ENCODE results near the gene CDH8. TPM values are rescaled to one million over a fixed set of nuclear protein-coding genes. Genes with fewer than 3 reads are reported as not detected.

Gene CDH8
- total RNA-seq, 1 donor from 2014 or later: 8.0 TPM

DNA sequence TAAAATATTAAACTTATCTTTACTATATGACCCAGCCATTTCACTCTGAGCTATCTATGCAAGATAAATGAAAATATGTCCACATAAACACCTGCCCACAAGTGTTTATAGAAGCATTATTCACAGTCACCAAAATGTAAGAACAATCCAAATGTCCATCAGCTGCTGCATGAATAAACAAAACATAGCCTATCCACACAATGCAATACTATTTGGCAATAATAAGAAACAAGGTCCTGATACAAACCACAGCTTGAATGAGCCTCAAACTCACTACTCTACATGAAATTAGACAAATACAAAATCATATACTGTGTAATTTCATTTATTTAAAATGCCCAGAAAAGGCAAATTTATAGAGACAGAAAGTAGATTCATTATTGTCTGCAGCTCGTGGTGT lies 355.1 kb downstream of the CDH8 start:
- Mint-ChIP-seq H3K27ac (no peak overlapping the region), H3K4me3 (no peak overlapping the region), H3K27me3 (no peaks in the 10 kb centered on the region), H3K9me3 (no peaks in the 10 kb centered on the region), H3K36me3 (no peaks in the 10 kb centered on the region), H3K4me1 (ENCODE audit: unreplicated experiment) (peaks cover 7% of the 10 kb centered on the region)
- TF ChIP-seq, protein P1, sequence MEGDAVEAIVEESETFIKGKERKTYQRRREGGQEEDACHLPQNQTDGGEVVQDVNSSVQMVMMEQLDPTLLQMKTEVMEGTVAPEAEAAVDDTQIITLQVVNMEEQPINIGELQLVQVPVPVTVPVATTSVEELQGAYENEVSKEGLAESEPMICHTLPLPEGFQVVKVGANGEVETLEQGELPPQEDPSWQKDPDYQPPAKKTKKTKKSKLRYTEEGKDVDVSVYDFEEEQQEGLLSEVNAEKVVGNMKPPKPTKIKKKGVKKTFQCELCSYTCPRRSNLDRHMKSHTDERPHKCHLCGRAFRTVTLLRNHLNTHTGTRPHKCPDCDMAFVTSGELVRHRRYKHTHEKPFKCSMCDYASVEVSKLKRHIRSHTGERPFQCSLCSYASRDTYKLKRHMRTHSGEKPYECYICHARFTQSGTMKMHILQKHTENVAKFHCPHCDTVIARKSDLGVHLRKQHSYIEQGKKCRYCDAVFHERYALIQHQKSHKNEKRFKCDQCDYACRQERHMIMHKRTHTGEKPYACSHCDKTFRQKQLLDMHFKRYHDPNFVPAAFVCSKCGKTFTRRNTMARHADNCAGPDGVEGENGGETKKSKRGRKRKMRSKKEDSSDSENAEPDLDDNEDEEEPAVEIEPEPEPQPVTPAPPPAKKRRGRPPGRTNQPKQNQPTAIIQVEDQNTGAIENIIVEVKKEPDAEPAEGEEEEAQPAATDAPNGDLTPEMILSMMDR (conservative IDR thresholded peaks at IDR 0.05): no peak
- DNase-seq (ENCODE audit: extremely low spot score, unreplicated experiment): no peak

DNA sequence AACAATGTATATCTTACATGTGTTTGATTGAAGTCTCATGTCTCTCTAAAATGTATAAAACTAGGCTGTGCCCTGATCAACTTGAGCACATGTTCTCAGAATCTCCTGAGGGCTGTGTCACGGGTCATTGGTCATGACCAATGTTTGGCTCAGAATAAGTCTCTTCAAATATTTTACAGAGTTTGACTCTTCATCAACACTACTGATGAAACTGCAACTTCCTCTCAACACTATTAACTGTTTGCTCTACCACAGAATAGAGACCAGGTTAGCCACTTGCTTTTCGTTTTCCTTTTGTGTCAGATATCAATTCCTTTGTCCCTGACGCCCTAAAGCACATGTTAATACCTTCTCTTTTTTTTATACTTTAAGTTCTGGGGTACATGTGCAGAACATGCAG lies 358.1 kb downstream of the CDH8 start:
- Mint-ChIP-seq H3K4me3 (no peak overlapping the region), H3K27me3 (no peaks in the 10 kb centered on the region), H3K4me1 (ENCODE audit: unreplicated experiment) (no peaks in the 10 kb centered on the region), H3K36me3 (no peaks in the 10 kb centered on the region), H3K27ac (no peak overlapping the region), H3K9me3 (no peaks in the 10 kb centered on the region)
- no peak for DNase-seq (ENCODE audit: extremely low spot score, unreplicated experiment)
- TF ChIP-seq, protein P1 (conservative IDR thresholded peaks at IDR 0.05): no peak

DNA sequence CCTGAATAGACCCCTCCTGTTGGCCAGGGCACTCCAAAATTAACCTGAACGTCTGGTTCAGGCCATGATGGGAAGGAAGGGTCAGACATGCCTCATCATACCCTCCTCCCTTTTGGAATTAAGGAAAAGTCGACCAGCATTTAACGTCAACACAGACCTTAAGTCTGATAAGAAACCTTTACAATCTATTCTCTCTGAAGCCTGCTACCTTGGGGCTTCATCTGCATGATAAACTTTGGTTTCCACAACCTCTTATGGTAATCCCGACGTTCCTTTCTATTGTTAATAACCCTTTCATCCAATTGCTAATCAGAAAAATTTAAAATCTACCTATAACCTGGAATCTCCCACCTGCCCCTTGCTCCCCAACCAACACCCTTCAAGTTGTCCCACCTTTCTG lies 358.5 kb downstream of the CDH8 start:
- Mint-ChIP-seq H3K9me3 (no peaks in the 10 kb centered on the region), H3K27ac (no peak overlapping the region), H3K4me3 (no peak overlapping the region), H3K36me3 (no peaks in the 10 kb centered on the region), H3K4me1 (ENCODE audit: unreplicated experiment) (no peaks in the 10 kb centered on the region), H3K27me3 (no peaks in the 10 kb centered on the region)
- no peak for DNase-seq (ENCODE audit: extremely low spot score, unreplicated experiment)
- TF ChIP-seq, protein P1 (conservative IDR thresholded peaks at IDR 0.05): no peak

DNA sequence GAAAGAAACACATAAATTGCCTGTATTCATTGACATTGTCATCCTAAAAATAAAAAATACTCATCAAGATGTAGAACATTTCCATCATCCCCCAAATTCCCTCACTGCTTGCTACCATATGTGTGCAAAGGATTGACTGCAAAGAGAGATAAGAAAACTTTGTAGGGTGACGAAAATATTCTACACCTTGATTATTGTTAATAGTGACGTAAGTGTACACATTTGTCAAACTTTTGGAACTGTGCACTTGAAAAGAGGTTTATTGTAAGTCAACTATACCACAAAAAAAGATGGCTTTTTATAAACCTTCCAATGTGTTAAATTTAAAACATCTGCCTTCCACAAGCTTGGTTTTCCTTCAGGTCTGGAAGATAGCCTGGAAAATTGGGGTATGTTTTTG lies 359.5 kb downstream of the CDH8 start:
- no peaks in the 10 kb centered on the region for H3K36me3 Mint-ChIP-seq

DNA sequence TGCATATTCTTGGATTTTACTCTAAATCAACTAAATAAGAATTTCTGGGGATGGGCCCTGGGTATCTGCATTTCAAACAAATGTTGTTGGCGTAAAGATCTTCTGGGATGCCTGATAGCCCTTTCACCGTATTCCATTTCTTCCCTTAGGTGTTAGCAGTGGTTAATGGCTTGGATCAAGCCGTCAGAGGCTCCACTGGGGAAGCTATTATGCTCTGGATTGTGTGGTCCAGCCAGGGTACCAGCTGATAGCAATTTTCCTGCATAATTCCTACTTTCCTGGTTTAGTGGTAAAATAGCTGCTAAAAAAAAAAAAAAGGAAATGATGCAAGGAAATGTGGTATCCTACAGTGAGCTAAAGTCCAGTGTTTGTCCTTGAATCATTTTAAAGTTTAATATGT lies 365.1 kb downstream of the CDH8 start:
- TF ChIP-seq, protein P1 (conservative IDR thresholded peaks at IDR 0.05): no peak
- Mint-ChIP-seq H3K9me3 (no peaks in the 10 kb centered on the region), H3K36me3 (no peaks in the 10 kb centered on the region), H3K4me1 (ENCODE audit: unreplicated experiment) (no peaks in the 10 kb centered on the region), H3K27ac (no peak overlapping the region), H3K27me3 (no peaks in the 10 kb centered on the region), H3K4me3 (no peak overlapping the region)
- no peak for DNase-seq (ENCODE audit: extremely low spot score, unreplicated experiment)

More for the DNA sequence above, 359.5 kb downstream of the CDH8 start:
- DNase-seq (ENCODE audit: extremely low spot score, unreplicated experiment): no peak
- no peaks in the 10 kb centered on the region for H3K9me3 Mint-ChIP-seq
- H3K27ac Mint-ChIP-seq: no peak overlapping the region
- TF ChIP-seq, protein P1 (conservative IDR thresholded peaks at IDR 0.05): no peak
- H3K27me3 Mint-ChIP-seq: no peaks in the 10 kb centered on the region
- no peak overlapping the region for H3K4me3 Mint-ChIP-seq
- H3K4me1 Mint-ChIP-seq (ENCODE audit: unreplicated experiment): no peaks in the 10 kb centered on the region

DNA sequence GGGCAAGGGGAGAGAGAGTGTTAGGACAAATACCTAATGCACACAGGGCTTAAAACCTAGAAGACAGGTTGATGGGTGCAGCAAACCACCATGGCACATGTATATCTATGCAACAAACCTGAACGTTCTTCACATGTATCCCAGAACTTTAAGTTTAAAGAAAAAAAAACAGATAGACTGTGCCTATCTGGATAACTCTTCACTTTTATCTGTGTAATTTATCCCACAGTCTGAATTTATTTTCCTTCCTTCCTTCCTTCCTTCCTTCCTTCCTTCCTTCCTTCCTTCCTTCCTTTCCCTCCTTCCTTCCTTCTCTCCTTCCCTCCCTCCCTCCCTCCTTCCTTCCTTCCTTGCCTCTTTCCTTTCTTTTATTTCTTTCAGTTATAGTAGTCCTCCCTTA lies 370.7 kb downstream of the CDH8 start:
- Mint-ChIP-seq H3K36me3 (no peaks in the 10 kb centered on the region), H3K9me3 (no peaks in the 10 kb centered on the region), H3K4me3 (no peak overlapping the region), H3K27me3 (no peaks in the 10 kb centered on the region), H3K4me1 (ENCODE audit: unreplicated experiment) (no peaks in the 10 kb centered on the region), H3K27ac (no peak overlapping the region)
- no peak for DNase-seq (ENCODE audit: extremely low spot score, unreplicated experiment)
- TF ChIP-seq, protein P1 (conservative IDR thresholded peaks at IDR 0.05): no peak
